Stimulated activated CD8-positive, alpha-beta memory T cell treated with anti-CD3 and anti-CD28 coated beads, Interleukin-15, amount 100 ng/mL, for 24 hours (primary cell): Measurements from ENCODE around the gene RPS16.
A peak's percentile ranks its signal among the peaks of the same experiment; 100 is the strongest.

Experiments
- DNase-seq: peaks from one replicate; pipeline ENCODE4 v3.0.0-alpha.2; 2020; ENCODE audit warnings: low read depth

Gene RPS16

DNA sequence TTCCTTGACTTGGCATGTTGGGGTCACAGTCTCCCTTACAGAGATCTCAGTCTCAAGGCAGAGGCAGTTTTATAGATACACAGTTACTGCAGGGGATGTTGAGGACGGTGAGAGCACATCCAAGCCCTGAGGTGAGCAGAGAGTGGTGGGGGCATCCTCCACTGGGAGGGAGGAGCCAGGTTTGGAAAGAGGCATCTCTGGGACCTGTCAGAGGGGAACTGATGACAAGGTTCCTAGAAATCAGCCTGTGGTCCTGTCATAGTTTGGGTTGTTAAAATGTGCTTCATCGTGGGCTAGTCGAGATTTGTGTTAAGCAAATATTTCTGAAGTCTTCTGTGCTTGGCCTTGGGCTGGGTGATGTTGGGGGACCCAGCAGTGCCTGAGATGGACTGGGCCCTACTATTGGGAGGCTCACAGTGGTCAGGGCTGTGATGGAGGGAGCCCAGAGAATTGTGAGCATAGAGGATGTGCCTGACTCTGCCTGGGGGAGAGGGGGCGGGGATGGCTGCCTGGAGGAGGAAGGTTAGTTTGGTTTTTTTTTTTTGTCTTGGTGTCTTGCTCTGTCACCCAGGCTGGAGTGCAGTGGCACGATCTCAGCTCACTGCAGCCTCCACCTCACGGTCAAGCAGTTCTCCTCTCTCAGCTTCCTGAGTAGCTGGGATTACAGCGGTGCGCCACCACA lies 13.5 kb upstream of the RPS16 start:
- no peak for DNase-seq

DNA sequence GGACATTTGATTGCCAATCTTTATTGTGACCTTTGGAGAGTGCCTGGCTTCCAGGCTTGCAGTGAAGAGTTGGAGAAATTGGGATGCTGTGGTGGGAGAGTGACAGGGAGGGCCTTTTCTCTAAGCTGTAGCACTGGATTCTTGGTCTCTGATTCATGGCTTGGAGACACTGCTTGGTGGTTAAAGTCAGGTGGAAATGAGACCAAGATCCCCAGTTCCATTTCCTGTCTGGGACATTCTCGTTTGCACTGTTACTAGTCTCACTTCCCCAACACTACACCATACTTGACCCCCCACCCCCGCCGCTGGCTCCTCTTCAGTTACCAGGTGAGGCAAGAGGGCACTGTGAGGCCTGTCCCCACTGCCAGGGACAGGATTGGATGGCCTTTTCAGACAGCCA lies 12.5 kb upstream of the RPS16 start:
- no peak for DNase-seq

DNA sequence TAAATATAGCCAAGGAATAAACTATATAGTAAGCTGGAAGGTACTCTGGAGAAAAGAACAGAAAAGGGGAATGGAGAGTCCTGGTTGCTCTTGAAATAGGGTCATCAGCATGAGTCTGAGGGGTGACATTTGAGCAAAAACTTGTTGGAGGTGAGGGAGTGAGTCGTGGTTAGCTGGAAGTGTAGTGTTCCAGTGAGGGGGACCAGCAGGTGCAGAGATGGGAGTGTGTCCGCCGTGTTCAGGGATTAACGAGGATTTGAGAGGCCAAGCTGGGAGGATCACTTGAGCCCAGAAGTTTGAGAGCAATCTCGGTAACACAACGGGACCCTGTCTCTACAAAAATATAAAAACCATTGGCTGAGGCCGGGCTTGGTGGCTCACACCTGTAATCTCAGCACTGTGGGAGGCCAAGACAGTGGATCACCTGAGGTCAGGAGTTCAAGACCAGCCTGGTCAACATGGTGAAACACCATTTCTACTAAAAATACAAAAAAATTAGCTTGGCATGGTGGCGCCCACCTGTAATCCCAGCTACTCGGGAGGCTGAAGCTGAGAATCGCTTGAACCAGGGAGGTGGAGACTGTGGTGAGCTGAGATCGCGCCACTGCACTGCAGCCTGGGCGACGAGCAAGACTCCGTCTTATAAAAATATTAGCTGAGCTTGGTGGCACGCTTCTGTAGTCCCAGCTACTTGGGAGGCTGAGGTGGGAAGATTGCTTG lies 10.8 kb upstream of the RPS16 start:
- DNase-seq = no peak

DNA sequence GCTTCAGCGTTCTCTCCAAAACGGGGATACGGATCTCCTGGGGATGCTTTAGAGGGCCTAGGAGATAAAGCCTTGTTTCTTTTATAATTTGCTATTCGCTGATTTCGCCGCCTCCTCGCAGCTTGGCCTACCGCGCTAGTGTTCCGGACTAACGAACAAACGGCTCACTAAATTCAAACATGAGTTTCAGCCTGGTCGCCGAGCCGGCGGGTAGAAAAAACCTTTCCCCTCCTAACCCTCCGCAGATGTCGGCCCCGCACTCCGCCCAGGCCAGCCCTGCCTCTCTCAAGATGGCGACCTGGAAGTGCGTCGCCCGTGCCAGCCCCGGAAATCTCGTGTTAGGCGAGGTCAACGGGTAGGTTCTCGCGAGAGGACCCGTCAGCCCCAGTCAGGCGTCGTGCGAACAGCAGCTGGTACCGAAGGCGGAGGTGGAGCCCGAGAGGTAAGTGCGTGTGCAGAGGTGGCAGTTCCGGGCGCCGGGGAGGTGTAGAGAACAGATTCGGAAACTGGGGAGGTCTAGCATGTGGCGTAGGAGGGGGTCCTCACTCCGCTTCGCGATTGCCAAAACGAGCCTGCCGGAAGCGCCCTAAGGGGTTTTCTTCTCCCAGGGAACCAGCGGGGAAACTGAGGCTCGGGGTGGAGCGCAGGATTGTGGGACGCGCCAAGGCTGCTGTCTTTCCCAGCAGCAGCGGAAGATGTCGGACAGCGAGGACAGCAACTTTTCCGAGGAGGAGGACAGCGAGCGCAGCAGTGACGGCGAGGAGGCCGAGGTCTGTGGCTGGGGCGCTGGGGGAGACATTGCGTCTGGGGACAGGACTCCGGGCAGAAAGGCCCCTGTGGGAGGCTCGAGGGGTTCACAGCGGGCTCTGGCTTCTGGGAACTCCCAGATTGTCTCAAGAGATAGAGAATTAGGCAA lies 9.7 kb upstream of the RPS16 start, which contains the start of gene SUPT5H:
SUPT5H (plus strand) TSS at position 387 of the 916 bp plus-strand sequence; CDS start at position 696, 309 bp downstream.
- peak; percentile 79 for DNase-seq

DNA sequence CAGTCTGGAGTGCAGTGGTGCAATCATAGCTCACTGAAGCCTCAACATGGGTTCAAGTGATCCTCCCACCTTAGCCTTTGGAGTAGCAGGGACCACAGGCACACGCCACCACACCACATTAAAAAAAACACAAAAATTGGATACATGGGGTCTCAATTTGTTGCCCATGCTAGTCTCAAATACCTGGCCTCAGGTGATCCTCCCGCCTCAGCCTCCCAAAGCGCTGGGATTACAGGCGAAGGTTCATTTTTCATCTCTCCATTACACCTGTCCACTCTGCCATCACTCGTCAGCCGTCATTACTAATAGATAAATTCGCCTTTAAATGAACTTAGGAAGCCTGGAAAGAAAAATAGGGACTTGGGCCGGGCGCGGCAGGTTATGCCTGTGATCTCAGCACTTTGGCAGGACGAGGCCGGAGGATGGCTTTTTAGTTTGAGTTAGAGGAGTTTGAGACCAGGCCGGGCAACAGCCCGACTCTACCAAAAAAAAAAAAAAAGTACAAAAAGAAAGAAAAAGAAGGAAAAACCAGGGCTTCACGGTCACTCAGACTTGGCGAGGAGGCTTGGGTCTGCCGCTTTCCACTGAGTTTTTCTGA lies 8.9 kb upstream of the RPS16 start:
- DNase-seq = no peak

DNA sequence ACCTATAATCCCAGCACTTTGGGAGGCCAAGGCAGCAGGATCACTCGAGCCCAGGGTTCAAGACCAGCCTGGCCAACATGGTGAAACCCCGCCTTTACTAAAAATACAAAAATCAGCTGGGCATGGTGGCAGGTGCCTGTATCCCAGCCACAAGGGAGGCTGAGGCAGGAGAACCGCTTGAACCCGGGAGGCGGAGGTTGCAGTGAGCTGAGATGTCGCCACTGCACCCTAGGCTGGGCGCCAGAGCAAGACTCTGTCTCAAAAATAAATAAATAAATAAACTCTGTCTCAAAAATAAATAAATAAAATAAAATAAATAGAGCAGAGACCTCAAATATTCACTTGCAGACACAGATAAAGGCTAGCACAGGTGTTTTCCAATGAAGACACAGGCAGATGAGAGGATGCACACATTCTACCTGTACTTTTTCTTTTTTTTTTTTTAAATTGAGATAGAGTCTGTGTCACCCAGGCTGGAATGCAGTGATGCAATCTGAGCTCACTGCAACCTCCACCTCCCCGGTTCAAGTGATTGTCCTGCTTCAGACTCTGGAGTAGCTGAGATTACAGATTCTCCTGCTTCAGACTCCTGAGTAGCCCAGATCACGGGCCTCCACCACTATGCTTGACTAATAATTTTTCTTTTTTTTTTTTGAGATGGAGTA lies 2.7 kb upstream of the RPS16 start:
- DNase-seq = no peak

DNA sequence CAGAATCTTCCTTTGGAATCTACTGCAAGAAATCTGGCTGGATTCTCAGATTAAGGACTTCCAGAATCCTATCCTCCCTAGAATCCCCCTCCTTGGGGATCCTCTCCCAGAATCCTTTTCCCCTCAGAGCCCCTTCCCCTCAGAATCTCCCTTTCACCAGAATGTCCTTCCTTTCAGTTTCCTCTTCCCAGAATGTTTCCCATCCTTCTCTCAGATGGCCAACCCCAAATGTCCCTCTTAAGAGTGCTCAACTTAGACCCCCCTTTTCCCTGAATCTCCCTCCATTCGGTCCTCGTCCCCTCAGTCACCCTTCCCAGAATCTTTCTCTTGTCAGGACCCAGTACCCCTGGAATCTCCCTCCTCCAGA lies 584 bp upstream of the RPS16 start:
- no peak for DNase-seq

DNA sequence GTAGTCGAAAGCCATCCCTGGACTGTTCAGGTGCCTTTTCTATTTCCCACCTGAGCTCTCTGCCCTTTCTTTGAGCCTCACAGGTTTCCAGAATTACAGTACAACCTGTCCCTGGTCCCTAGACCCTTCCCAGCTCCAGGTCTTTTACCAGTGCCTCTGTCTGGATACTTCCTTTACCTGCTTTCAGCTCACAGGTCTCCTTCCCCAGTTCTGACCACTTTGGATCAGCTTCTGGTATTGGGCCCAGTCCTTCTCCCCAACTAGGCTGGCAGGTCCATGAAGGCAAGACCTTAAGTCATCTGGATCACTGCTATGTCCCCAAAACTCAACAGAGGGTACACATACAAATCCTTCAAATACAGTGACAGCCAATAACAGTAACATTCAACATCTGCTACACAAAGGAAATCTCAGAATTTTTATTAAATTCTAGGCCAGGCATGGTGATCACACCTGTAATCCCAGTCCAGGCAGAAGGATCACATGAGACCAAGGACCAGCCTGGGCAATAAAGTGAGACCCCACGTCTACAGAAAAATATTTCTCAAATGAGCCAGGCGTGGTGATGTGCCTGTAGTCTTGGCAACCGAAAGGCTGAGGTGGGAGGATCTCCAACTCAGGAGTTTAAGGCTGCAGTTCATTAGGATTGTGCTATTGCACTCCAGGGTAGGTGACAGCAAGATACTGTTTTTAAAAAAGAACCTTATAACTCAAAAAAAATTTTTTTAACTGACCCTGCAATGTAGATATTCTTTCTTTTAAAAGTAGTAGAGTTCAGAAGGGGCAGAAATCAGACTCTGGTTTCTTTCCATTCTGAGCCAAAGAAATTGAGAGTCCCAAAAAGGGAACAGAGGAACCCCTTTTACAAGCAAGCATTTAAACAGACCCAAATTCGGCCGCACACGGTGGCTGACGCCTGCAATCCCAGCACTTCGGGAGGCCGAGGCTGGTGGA lies 1.3 kb downstream of the RPS16 start:
- DNase-seq = no peak

DNA sequence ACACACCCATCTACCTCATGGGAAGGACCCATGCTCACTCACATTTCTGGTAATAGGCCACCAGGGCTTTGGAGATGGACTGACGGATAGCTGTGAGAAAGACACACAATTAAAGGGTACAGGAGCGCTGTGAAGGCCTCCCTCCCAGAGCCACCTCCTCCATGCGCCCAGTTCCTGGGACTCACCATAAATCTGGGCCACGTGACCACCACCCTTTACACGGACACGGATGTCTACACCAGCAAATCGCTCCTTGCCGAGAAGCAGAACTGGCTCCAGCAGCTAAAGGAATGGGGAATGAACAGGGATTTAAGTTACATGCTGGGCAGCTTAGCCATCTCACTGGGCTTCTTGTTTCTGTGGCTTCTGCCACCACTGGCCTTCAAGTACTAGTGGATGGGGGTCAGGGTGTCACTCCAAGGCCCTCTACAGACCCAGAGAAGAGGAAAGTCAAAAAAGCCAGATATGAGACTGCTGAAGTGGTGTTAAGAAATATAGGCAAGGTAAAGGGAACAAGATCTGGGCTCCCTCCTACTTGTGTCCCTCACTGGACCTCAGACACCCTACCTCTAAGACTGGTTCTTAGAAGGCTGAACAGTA lies 2.2 kb downstream of the RPS16 start:
- no peak for DNase-seq

DNA sequence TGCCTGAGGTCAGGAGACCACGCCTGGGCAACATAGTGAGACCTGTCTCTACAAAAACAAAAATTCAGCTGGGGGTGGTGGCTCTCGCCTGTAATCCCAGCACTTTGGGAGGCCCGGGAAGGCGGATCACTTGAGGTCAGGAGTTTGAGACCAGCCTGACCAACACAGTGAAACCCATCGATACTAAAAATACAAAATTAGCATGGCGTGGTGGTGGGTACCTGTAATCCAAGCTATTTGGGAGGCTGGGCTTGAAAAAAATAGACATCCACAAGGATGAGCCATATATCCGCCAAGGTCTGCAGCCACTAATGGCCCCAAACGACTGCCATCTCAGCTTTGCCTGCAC lies 3.1 kb downstream of the RPS16 start:
- no peak for DNase-seq

DNA sequence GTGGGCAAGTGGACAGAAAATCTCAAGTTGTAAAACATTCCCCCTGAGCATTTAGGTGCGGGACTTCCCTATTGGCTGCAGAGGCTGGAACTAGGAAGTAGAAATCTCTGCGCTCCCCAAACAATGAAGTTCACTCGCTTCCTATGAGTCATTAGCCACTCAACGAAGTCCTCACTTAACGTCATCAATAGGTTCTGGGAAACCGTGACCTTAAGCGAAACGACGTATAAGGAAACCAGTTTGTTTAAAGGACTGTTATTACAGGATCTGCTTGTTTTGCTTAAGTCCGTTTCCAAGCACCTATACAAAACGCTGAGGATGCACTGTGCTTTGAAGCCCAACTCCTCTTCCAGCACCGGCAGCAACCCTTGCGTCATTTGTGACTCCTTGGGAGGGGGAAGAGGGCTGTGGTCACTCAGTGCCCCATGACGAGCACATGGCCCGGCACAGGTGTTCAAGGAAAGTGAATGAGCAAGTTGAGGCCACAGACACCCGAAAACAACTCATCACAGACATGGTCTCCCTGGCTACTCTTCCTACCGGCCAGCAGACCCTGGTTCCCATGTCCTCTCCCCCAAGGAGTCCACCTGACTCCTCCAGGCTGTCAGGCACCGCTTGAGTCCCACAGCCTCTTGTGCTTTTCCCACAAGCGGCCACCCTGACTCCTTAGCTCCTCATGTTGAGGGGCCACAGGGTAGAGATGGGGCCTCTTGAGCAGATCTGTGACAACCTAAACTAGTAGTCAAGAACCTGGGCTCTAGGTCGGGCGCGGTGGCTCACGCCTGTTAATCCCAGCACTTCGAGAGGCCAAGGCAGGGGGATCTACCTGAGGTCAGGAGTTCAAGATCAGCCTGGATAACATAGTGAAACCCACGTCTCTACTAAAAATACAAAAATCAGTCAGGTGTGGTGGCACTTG lies 4.8 kb downstream of the RPS16 start:
- DNase-seq = no peak

DNA sequence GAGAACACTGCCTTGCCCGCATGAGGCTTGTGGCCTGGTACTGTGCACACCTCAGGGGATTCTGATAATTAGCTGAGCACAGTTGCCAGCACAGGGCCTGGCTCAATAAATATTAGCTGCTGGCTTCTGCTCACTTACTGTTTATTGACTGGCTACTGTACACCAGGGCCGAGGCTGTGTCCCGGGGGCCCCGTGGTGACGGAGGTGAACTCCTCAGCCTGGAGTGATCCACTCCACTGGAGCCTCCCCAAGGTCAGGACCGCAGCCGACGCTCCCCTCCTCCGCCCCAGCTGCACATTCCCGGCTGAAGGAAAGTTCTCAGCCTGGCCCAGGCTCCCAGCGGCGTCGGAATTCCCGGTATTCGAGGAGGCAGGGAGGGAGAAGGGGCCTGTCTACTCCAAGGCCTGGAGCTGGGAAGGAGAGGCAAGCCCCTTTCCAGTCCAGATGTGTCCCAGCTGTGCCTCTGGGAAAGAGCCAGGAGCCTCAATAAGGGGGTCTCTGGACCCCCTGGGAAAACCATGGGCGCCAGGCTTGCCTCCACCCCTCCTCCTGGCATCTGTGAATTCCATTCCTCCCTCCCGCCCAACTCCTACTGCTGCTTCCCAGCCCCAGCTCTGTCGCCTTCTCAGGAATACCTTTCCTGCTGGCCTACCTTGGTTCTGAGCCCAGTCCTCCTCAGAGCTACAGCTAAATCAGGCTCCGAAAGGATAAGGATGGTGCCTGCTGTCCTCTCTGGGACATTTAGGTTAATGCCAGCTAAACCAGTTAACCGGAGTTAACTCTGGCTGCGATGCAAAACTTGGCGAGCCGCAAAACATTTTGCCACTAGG lies 7.3 kb downstream of the RPS16 start:
- no peak for DNase-seq

DNA sequence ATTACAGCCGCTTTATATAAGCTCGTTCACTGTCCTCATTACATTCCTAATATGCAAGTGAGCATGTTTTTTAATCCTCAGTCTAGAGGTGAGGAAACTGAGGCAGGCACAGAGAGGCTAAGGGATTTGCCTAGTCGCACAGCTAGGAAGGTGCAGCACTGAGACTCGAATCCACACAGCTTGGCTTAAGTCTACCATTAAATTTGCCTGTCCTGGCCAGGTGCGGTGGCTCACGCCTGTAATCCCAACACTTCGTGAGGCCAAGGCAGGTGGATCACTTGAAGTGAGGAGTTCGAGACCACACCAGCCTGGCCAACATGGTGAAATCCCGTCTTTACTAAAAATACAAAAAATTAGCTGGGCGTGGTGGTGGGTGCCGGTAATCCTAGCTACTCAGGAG lies 8.0 kb downstream of the RPS16 start:
- DNase-seq = no peak

DNA sequence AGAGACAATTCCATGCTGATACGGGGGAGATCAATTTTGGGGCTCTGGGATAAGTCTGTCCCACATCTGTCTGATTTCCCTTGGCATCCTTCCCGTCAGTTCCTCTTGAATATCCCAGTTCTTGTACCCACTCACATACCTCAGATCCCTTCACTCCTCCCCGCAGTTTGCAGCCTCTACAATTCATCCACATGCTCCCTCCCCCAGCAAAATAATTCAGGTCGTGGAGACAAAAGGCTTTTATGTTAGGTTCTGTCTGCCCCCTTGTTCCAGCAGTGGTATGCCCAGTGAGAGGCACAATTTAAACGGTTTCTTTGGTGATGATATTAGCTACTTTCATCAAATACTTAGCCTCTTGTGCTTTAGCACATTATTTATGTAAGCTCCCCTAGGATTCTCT lies 9.6 kb downstream of the RPS16 start:
- no peak for DNase-seq

DNA sequence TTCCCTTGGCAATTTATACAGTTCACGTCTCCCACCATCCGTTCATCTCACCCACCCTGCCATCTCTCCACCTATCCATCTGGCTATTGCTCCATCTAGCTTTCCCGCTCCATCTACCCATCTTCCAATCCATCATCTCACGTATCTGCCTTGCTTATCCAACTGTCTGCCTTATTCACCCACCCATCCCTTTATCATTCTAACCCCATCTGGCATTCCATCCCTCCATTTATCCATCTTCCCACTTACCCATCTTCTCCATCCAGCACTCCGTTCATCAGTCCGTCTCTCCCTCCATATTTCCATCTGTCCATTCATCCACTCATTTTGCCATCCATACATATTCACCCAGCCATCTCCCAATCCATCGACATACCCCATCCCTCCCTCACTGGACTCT lies 10.0 kb downstream of the RPS16 start:
- no peak for DNase-seq

DNA sequence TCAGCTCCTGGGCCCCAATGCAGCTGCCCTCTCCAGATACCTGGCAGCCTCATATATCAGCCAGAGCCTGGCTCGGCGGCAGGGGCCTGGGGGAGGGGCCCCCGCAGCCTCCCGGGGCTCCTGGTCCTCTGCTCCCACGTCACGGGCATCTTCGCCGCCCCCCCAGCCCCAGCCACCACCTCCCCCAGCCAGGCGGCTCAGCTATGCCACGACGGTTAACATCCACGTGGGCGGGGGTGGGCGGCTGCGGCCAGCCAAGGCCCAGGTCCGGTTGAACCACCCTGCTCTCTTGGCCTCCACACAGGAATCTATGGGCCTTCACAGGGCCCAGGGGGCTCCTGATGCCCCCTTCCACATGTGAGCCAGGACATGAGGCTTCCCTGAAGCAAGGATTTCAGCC lies 10.8 kb downstream of the RPS16 start:
- no peak for DNase-seq

DNA sequence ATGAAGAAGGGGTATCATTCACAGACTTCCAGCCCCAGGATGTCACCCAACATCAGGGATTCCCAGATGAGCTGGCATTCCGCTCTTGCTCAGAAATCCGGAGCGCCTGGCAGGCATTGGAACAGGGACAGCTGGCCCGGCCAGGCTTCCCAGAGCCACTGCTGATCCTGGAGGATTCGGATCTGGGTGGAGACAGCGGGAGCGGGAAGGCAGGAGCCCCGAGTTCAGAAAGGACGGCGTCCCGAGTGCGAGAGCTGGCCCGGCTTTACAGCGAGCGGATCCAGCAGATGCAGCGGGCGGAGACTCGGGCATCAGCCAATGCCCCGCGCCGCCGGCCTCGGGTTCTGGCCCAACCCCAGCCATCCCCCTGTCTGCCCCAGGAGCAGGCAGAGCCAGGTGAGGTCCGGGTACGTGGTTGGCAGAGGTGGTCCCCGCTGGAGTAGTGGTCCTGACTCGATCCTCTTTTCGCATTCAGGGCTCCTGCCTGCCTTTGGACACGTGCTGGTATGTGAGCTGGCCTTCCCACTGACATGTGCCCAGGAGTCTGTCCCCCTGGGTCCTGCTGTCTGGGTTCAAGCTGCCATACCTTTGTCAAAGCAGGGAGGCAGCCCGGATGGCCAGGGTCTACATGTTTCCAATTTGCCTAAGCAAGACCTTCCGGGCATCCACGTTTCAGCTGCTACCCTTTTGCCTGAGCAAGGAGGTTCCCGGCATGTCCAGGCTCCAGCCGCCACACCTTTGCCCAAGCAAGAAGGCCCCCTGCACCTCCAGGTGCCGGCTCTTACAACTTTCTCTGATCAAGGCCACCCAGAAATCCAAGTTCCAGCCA lies 12.3 kb downstream of the RPS16 start:
- DNase-seq = no peak
